Stimulated activated CD8-positive, alpha-beta memory T cell treated with anti-CD3 and anti-CD28 coated beads, Interleukin-7, amount 100 ng/mL, for 4 hours (primary cell): ENCODE results near the gene NOC3L.
"Not testable (repeated sequence)": the region's sequence is repeated elsewhere in the genome, so short reads cannot be mapped to it uniquely, and the experiment has no call there.

Experiments used
- DNase-seq, 2 donors: peaks; one replicate each; pipeline ENCODE4 v3.0.0-alpha.2; 2020; ENCODE audit warnings: low read depth in 2 of 2

NOC3L gene

GRCh38 chr10:94362360-94363250 is at the start of gene NOC3L:
TSS of gene NOC3L (minus strand) at chr10:94362939. CDS start at chr10:94362838, 101 bp downstream.
- DNase-seq: peak; percentile 93 to 94

- DNase-seq: no peak
Observed at GRCh38 chr10:94412449-94412848, 49.7 kb upstream of the NOC3L start.

GRCh38 chr10:94411304-94411703 is 48.6 kb upstream of the NOC3L start:
- no peak for DNase-seq

- no peak for DNase-seq
Observed at GRCh38 chr10:94409021-94409657, 46.4 kb upstream of the NOC3L start.

- DNase-seq: no peak
Observed at GRCh38 chr10:94407668-94408067, 44.9 kb upstream of the NOC3L start.

- DNase-seq: no peak
Observed at GRCh38 chr10:94405406-94405805, 42.7 kb upstream of the NOC3L start.

GRCh38 chr10:94403380-94404213 is 40.9 kb upstream of the NOC3L start:
- no peak for DNase-seq

- DNase-seq: no peak
Observed at GRCh38 chr10:94402843-94403379, 40.2 kb upstream of the NOC3L start.

- no peak for DNase-seq
Observed at GRCh38 chr10:94402204-94402842, 39.6 kb upstream of the NOC3L start, which contains the start of gene TBC1D12. TSS of gene TBC1D12 (plus strand) at chr10:94402541. CDS start at chr10:94402614, 73 bp downstream.

GRCh38 chr10:94398762-94399161 is 36.0 kb upstream of the NOC3L start:
- DNase-seq: no peak

- no peak for DNase-seq
Observed at GRCh38 chr10:94397549-94398370, 35.0 kb upstream of the NOC3L start.

- DNase-seq: not testable (repeated sequence)
Observed at GRCh38 chr10:94392117-94392516, 29.4 kb upstream of the NOC3L start.

- DNase-seq: not testable (repeated sequence)
Observed at GRCh38 chr10:94385733-94386132, 23.0 kb upstream of the NOC3L start.

GRCh38 chr10:94383530-94383929 is 20.8 kb upstream of the NOC3L start:
- no peak for DNase-seq

- no peak for DNase-seq
Observed at GRCh38 chr10:94376865-94377264, 14.1 kb upstream of the NOC3L start.

GRCh38 chr10:94375374-94375773 is 12.6 kb upstream of the NOC3L start:
- no peak for DNase-seq

GRCh38 chr10:94370501-94370900 is 7.8 kb upstream of the NOC3L start:
- no peak for DNase-seq

- DNase-seq: no peak
Observed at GRCh38 chr10:94366382-94366781, 3.6 kb upstream of the NOC3L start.

GRCh38 chr10:94364482-94364881 is 1.7 kb upstream of the NOC3L start:
- no peak for DNase-seq

- no peak for DNase-seq
Observed at GRCh38 chr10:94363251-94363565, 469 bp upstream of the NOC3L start.
